HG03469 (cell line): ENCODE measurements around the gene PTPRN2.
"Not testable (repeated sequence)": the region's sequence is repeated elsewhere in the genome, so short reads cannot be mapped to it uniquely, and the experiment has no call there.

Experiments used
- ATAC-seq: cut with Tn5 transposase; IDR thresholded peaks from one replicate; pipeline ENCODE4 v1.9.1; 2021; ENCODE audit warnings: mild to moderate bottlenecking, moderate library complexity, moderate number of reproducible peaks; ENCODE audit not compliant: unreplicated experiment

PTPRN2 gene

DNA sequence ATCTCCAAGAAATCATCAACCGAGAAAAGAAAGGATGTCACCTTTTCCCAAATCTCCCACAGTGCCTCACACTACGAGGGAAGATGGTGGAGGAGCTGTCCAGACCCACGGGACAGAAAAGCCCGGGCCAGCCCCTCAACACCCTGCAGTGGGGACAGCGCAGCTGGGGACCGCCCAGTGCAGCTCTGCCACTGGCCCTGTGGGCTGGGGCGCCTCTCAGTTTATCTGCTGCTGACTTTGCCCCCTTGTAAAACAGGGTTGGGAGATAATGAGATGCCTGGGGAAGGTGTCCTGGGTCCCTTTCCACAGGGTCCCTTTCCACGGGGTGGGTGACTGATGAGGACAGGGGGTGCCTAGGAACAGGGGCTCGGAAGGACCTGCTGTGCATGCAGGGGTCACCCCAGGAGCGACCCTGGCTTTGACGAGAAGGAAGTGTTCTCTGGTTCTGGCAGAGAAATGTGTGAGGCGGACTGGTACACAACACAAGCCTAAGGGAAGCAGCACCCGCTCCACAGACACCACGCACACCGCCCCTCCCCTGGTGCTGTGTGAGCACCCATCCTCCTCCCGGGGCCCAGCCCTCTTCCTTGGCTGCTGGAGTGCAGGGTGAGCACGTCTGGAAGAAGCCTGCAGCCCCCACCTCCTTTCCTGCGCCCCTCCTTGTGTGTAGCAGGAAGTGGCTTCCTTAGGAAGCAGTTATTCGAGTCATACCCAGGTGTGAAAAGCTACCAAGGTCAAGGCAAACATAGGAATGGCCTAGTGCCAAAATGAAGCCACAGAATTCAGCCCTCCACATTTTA lies 911.0 kb downstream of the PTPRN2 start:
- ATAC-seq = no peak

- ATAC-seq = no peak
Measured at GRCh38 chr7:157676001-157676400, 911.6 kb downstream of the PTPRN2 start.

GRCh38 chr7:157675427-157675927 lies 912.1 kb downstream of the PTPRN2 start:
- no peak for ATAC-seq

DNA sequence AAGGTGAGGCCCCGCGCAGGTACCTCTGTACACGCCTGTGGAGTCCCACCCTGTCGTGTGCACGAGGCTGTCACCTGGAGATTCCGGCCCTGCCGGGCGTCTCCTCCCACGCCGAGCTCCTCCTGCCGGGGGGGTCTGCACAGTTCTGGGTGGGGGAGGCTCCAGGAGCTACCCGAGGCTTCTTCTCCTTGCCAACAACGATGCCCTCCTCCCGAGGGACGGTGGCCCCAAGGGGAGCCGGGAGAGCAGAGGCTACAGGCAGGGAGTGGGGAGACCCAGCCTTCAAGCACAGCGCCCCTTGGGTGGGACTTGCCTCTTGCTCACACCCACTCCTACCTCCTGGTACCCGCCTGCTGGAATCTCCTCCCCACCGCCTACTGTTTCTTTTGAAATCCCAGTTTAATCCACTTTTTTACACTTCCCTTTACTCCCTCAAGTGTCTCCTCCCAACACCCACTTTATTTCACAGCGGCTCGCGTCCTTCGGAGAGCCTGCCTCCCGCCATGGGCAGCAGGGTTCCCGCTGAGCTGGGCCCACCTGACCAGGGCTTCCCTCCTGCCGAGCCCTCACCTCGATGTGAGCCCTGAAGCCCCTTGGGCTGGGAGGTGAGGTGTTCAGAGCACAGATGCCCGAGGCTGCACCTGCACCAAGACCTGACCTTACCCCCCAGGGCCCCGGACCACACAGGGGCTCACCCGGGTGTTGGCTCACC lies 912.8 kb downstream of the PTPRN2 start:
- no peak for ATAC-seq

DNA sequence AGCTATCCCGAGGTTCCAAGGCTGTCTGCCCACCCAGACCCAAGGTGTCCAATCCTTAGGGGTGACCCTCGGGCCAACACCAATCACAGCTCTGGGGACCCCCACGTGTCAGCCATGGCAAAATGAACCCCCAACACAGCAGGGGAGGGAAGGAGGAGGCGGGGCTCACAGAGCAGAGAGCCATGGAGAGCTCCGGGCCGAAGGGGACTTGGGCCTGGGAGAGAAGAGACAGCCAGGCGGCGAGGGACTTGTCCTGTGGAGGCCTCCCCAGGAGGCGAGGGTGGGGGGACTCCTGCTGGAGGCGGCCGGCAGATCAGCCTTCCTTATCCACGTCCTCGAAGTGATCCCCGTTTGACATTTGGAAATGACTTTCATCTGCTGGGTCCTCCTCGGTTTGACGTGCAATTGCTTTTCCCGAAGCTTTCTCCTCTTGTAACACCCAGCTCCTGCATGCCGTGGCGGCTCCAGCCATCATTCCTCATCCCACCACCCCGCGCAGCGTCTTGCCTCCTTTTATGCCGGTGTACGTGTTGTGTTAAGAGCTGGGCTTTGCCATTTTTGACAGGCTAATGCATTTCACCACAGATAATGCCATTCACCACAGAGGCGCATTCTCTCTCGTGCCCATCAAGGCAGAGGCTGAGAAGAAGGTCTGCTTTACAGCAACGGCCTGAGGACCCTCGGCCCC lies 913.5 kb downstream of the PTPRN2 start:
- no peak for ATAC-seq

- ATAC-seq = no peak
Measured at GRCh38 chr7:157673573-157673972, 914.0 kb downstream of the PTPRN2 start.

DNA sequence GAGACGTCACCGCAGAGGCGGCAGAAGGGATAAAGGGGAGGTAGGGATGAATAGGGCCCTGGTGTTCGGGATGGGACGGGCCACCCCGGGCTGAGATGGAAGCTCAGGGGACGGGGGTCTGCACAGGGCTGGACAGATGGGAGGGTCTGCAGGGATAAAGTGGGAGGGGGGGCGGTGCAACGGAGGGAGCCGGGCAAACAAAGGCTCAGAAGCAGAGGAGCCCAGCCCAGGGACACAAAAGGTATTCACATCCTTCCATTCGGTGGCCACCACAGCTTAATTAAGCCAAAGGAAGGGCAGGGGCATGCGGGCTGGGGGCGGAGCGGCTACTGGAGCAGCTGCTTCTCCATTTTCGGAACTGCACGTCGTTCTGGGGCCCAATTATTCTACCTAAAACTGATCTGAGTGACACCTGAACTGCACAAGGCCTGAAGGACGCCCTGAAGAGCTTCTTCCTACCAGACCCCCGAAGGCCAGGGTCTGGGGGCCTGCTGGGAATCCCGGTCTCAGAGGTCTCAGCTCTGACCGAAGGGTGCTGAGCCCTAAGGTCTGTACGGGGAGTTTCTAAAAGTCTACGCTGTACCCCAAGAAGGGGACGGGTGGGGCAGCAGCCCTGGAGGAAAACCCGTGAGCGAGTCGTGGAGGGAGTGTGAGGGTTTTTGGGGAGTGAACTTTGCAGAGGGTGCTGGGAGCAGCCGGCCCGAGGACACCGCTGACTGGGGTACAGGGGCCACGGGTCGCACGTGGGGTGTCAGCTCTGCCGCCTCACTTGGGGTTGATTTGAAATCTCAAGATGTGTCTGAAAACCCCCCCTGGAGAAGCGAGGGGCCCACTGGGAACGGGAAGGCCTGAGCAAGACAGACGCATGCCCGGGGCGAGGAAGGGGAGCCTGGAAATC lies 916.0 kb downstream of the PTPRN2 start:
- no peak for ATAC-seq

GRCh38 chr7:157670490-157671357 lies 916.9 kb downstream of the PTPRN2 start:
- no peak for ATAC-seq

- ATAC-seq = no peak
Measured at GRCh38 chr7:157669768-157670351, 917.8 kb downstream of the PTPRN2 start.

DNA sequence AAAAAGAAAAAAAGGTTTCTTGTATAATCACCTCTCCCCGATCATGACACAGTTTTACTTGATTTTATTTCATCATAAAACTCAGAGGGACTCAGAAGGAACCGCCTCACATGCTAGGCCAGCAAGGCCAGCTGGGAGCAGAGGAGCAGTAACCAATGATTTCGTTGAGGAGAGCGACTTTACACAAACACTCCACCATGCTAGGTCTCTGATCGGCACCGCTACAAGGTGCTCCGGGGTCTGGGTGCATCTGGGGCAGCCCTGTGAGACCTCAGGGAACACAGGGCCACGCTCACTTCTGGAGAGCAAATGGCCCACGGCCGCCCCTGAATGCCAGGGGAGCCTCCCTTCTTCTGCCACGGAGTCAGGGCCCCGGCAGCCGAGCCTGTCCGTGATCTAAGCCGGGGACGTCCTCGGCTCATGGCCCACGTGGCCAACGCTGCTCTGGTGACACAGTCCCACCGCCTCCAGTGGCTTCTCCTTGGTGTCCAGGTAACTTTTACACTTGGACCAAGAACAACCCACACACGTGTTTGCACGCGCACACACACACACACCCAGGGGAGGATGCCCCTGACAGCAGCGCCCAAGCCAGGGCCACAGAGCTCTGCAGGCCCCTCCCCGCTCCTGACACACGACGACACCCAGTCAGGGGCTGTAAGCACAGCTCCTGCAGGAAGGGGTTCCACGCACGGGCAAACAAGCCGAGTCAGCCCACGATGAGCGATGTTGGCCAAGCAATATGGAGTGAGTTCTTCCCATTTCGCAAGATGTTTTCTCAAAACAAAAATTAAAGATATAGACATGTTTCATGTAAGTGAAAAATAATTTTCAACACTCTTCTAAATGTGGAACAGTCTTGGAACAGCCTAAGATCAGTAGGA lies 918.5 kb downstream of the PTPRN2 start:
- no peak for ATAC-seq

- ATAC-seq = no peak
Measured at GRCh38 chr7:157668221-157668883, 919.3 kb downstream of the PTPRN2 start.

DNA sequence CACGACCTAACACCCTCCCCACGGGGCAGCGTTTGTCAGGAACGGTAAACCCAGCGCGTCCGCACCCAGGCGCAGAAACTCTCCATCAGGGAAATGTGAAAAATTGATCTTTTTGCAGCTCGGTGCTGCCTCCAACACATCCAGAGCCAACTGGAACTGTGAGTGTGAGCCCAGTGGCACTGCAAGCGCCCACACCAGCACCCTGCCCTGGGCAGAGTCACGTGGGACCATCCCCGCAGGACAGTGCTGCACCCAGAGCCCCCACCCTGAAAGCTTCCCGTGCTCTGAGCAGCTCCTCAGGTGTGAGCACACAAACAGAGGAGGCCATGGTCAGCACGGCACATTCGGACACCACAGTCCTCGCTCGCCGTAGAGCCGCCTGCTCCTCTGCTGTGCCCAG lies 919.9 kb downstream of the PTPRN2 start:
- ATAC-seq = no peak

DNA sequence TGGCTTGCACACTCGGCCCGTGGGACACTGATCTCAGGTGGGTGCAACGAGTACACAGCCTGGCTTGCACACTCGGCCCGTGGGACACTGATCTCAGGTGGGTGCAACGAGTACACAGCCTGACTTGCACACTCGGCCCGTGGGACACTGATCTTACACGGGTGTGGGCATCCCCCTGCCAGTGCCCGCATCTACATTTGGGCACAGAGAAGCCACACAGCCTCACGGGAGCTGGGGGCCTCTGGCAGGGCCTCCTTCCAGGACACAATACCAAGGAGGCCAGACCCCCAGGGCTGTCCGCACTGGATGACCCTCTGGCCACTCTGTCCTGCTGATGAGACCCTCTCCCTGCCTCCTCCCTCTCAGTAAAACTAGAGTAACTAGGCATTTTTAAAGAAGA lies 920.4 kb downstream of the PTPRN2 start:
- no peak for ATAC-seq

GRCh38 chr7:157666530-157667040 lies 921.0 kb downstream of the PTPRN2 start:
- ATAC-seq = no peak

- not testable (repeated sequence) for ATAC-seq
Measured at GRCh38 chr7:157665634-157665988, 922.0 kb downstream of the PTPRN2 start.

DNA sequence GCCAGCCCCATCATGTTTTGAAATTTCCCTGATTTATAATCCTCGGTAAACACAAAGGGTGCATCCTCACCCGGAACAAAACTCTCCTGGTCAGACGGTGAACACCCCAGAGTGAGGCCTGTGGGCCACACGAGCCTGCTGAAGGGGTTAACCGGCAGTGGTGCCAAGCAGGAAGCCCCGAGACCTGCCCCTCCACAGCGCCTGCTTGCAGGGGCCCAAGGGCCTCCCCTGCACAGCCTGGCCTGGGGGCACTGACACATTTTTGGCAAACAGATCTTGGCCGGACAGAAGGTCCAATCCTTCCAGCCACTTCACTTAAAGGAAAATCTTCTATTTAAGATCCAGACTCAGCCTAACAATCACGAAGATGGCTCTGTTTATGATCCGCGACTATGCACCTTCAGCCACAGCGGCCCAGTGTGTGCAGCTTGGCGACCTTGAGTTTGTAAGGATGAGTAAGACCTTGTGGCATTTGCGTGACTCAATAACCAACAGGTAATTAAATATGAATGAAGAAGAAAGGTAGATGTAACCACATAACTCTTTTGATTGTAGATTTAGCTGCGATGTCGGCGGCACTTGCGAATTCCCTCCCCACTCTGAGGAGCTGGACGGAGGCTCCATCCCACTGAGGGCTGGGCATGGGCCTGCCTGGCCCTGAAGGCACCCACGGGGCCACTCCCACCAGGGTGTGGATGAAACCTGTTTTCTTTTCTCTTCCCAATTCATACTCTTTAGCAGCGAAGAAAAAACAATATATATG lies 922.6 kb downstream of the PTPRN2 start:
- ATAC-seq = no peak

DNA sequence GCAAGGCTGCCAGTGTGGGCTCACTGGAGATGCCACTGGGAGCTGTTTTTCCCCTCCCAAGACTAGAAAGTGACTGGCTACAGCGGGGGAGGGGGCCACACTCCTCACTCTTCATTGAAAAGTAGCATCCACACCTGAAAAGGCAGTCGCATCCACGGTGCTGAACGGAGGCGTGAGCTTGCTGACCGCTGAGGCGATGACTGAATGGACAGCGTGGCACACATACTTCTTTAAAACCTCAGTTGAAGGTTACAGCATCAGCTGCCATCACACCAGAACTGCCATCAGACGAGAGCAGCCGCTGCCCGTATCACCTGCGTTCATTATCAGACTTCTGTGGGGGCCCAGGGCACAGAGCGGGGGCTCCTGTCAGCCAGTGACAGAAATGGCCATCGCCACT lies 923.6 kb downstream of the PTPRN2 start:
- no peak for ATAC-seq
